Eye (tissue), 1 donor: ENCODE data around the gene SOST.
"Not testable (repeated sequence)": the region's sequence is repeated elsewhere in the genome, so short reads cannot be mapped to it uniquely, and the experiment has no call there.

Experiments used
- DNase-seq: peaks from one replicate; pipeline ENCODE4 v3.0.0-alpha.2; 2015

Gene SOST

GRCh38 chr17:43758497-43759174 is at the start of gene SOST:
SOST (minus strand) TSS chr17:43758791; CDS start chr17:43758741, 50 bp downstream.
- DNase-seq = no peak

GRCh38 chr17:43808076-43808475 is 49.5 kb upstream of the SOST start:
- no peak for DNase-seq

- no peak for DNase-seq
Measured at GRCh38 chr17:43805117-43805516, 46.5 kb upstream of the SOST start.

- no peak for DNase-seq
Measured at GRCh38 chr17:43803758-43804157, 45.2 kb upstream of the SOST start.

GRCh38 chr17:43801844-43802243 is 43.3 kb upstream of the SOST start:
- DNase-seq = no peak

- no peak for DNase-seq
Measured at GRCh38 chr17:43800736-43801135, 42.1 kb upstream of the SOST start.

- DNase-seq = no peak
Measured at GRCh38 chr17:43799047-43799446, 40.5 kb upstream of the SOST start.

- not testable (repeated sequence) for DNase-seq
Measured at GRCh38 chr17:43798024-43798423, 39.4 kb upstream of the SOST start.

GRCh38 chr17:43792668-43793067 is 34.1 kb upstream of the SOST start:
- DNase-seq = not testable (repeated sequence)

- peak; percentile 75 for DNase-seq
Measured at GRCh38 chr17:43791589-43791988, 33.0 kb upstream of the SOST start.

GRCh38 chr17:43790311-43790940 is 31.8 kb upstream of the SOST start:
- no peak for DNase-seq

- no peak for DNase-seq
Measured at GRCh38 chr17:43789482-43789881, 30.9 kb upstream of the SOST start.

- DNase-seq = no peak
Measured at GRCh38 chr17:43788540-43788939, 29.9 kb upstream of the SOST start.

- DNase-seq = no peak
Measured at GRCh38 chr17:43787728-43788127, 29.1 kb upstream of the SOST start.

GRCh38 chr17:43784628-43785101 is 26.1 kb upstream of the SOST start:
- no peak for DNase-seq

- no peak for DNase-seq
Measured at GRCh38 chr17:43784068-43784467, 25.5 kb upstream of the SOST start.

- no peak for DNase-seq
Measured at GRCh38 chr17:43782913-43783680, 24.5 kb upstream of the SOST start.

GRCh38 chr17:43780135-43780534 is 21.5 kb upstream of the SOST start, which contains the start of gene CFAP97D1:
CFAP97D1 (plus strand) TSS chr17:43780435; CDS start chr17:43780463, 28 bp downstream.
- DNase-seq = no peak

GRCh38 chr17:43779145-43780125 is 20.8 kb upstream of the SOST start:
- DNase-seq = peak; percentile 85

GRCh38 chr17:43778337-43779144 is 19.9 kb upstream of the SOST start, which contains the start of gene DUSP3:
DUSP3 (minus strand) TSS chr17:43778977; CDS start chr17:43778924, 53 bp downstream.
- DNase-seq = peak; percentile 96
